Measurements from ENCODE around the gene AHR. TPM values are rescaled to one million over a fixed set of nuclear protein-coding genes. Genes with fewer than 3 reads are reported as not detected.

Gene AHR
- total RNA-seq, 1 donor from 2014 or later: 49.7 TPM

- H3K27me3 Mint-ChIP-seq (ENCODE audit: low read depth): peaks cover 12% of the 10 kb centered on the region
- TF ChIP-seq, protein P1, sequence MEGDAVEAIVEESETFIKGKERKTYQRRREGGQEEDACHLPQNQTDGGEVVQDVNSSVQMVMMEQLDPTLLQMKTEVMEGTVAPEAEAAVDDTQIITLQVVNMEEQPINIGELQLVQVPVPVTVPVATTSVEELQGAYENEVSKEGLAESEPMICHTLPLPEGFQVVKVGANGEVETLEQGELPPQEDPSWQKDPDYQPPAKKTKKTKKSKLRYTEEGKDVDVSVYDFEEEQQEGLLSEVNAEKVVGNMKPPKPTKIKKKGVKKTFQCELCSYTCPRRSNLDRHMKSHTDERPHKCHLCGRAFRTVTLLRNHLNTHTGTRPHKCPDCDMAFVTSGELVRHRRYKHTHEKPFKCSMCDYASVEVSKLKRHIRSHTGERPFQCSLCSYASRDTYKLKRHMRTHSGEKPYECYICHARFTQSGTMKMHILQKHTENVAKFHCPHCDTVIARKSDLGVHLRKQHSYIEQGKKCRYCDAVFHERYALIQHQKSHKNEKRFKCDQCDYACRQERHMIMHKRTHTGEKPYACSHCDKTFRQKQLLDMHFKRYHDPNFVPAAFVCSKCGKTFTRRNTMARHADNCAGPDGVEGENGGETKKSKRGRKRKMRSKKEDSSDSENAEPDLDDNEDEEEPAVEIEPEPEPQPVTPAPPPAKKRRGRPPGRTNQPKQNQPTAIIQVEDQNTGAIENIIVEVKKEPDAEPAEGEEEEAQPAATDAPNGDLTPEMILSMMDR (IDR thresholded peaks at IDR 0.05; ENCODE audit: unreplicated experiment): no peak
Observed at GRCh38 chr7:17300012-17300411, 1.6 kb downstream of the AHR start.

DNA sequence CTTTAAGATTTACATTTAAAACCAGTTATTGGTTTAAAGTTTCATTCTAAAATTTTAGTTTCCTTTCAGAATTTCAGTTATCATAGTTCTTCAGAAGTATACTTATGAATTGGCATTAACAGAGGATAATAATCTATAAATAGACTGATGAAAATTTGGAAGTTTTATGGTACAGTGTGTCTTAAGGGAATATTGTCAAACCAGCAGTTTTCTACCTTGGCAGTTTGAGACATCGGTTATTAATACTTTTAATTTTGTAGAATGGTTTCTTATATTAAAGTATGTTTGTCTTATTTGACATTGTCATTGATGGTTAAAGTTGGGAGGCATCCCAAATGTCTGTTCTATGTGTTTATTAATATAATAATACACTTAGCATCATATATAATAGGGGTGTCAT, 2.0 kb downstream of the AHR start:
- H3K4me1 Mint-ChIP-seq: peaks cover 40% of the 10 kb centered on the region
- TF ChIP-seq, protein P1 (IDR thresholded peaks at IDR 0.05; ENCODE audit: unreplicated experiment): no peak
- peaks cover 12% of the 10 kb centered on the region for H3K27me3 Mint-ChIP-seq (ENCODE audit: low read depth)
- no peak overlapping the region for H3K27ac Mint-ChIP-seq
- peaks cover 7% of the 10 kb centered on the region for H3K9me3 Mint-ChIP-seq
- peak overlapping the region; percentile 86 for H3K4me3 Mint-ChIP-seq
- H3K36me3 Mint-ChIP-seq: no peaks in the 10 kb centered on the region
- no peak for DNase-seq (ENCODE audit: low spot score in 2 of 2, unreplicated experiment in 2 of 2)

More at GRCh38 chr7:17300012-17300411, 1.6 kb downstream of the AHR start:
- Mint-ChIP-seq H3K4me3 (peak overlapping the region; percentile 86), H3K9me3 (peaks cover 7% of the 10 kb centered on the region), H3K27ac (peak overlapping the region; percentile 75), H3K4me1 (peaks cover 36% of the 10 kb centered on the region), H3K36me3 (no peaks in the 10 kb centered on the region)
- no peak for DNase-seq (ENCODE audit: low spot score in 2 of 2, unreplicated experiment in 2 of 2)

DNA sequence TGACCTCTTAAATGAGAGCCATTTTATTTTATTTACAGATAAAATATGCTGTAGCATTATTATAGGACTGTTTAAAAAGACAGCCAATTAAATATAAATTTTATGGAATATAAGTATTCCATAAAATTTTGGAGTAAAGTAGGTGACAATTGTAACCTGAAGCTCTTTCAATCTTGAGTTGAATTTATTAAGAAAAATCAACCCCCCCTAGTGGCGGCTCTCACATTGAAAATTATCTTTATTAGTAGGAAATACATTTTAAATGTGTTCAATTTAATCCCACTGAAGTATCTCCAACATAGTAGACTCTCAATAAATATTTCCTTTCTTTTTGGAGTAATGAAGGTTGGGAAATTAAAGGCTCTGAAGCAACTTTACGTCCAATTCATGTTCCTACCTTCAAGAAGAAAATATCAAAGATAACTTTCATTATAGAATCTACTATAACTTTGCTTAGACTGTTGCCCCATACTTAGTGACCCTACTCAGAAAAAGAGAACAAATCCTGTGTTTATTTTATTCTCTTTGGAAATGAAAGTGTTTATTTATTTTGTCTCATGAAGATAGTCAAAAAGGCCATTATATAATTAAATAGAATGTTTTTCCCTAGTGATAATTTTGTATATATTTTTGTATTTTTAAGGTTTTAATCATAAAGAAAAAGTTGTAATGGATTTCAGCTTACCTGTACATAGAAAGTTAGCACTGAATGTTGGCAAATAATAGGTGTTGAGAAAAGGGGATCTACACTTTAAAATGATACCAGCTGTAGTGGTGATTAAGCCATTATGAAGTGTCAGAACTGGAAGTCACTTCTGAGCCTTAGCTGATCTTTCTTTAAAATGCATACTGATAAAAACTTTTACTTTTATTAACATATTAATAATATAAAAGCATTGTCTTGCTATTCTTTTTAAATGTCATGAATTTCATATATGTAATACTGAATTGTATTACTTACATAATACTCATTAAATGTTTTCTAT, 3.3 kb downstream of the AHR start:
- DNase-seq (ENCODE audit: low spot score in 2 of 2, unreplicated experiment in 2 of 2): no peak
- H3K36me3 Mint-ChIP-seq: no peaks in the 10 kb centered on the region
- TF ChIP-seq, protein P1 (IDR thresholded peaks at IDR 0.05; ENCODE audit: unreplicated experiment): peak; percentile 90
- H3K27me3 Mint-ChIP-seq (ENCODE audit: low read depth): peaks cover 12% of the 10 kb centered on the region
- peak overlapping the region; percentile 23 for H3K4me3 Mint-ChIP-seq
- H3K27ac Mint-ChIP-seq: no peak overlapping the region
- H3K9me3 Mint-ChIP-seq: peaks cover 7% of the 10 kb centered on the region
- H3K4me1 Mint-ChIP-seq: peaks cover 41% of the 10 kb centered on the region

DNA sequence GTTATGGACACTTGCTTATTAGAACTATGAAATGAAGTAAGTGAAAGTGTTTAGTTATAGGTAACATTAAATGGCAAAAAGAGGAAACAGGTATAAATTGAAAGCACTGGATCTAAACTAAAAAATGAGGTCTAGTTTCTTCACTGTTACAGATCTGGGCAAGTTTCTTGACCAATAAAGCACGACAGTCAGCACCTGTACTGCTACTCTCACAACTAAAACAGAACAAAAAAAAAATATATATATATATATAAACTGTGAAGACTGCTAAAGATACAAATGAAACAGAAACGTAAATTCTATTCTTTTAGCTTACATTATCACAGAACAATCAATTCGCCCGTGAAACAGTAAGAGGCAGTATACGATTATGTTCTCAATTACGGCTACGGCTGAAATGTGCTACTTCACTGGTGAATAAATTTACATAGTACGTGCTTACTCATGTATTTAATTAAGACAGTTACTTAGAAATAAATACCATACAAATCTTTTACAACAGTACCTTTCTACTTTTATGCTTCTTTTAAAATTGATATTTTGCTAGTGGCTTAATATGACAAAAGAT, 4.2 kb downstream of the AHR start:
- Mint-ChIP-seq H3K27ac (no peak overlapping the region), H3K4me3 (peak overlapping the region; percentile 19)

GRCh38 chr7:17304926-17305325, 6.5 kb downstream of the AHR start:
- no peaks in the 10 kb centered on the region for H3K36me3 Mint-ChIP-seq
- no peaks in the 10 kb centered on the region for H3K9me3 Mint-ChIP-seq
- no peak for DNase-seq (ENCODE audit: low spot score in 2 of 2, unreplicated experiment in 2 of 2)
- no peak overlapping the region for H3K27ac Mint-ChIP-seq
- peaks cover 3% of the 10 kb centered on the region for H3K27me3 Mint-ChIP-seq (ENCODE audit: low read depth)
- H3K4me1 Mint-ChIP-seq: peaks cover 29% of the 10 kb centered on the region
- TF ChIP-seq, protein P1 (IDR thresholded peaks at IDR 0.05; ENCODE audit: unreplicated experiment): no peak
- H3K4me3 Mint-ChIP-seq: no peak overlapping the region

More for the DNA sequence above, 4.2 kb downstream of the AHR start:
- Mint-ChIP-seq H3K4me1 (peaks cover 37% of the 10 kb centered on the region), H3K27me3 (ENCODE audit: low read depth) (peaks cover 10% of the 10 kb centered on the region), H3K9me3 (peaks cover 6% of the 10 kb centered on the region), H3K36me3 (no peaks in the 10 kb centered on the region)
- TF ChIP-seq, protein P1 (IDR thresholded peaks at IDR 0.05; ENCODE audit: unreplicated experiment): no peak
- no peak for DNase-seq (ENCODE audit: low spot score in 2 of 2, unreplicated experiment in 2 of 2)

Measured in mesothelial cell of epicardium (in vitro differentiated cells).